Liver (tissue), 9 donors: ENCODE results near the gene KRT86. TPM values are rescaled to one million over a fixed set of nuclear protein-coding genes. Genes with fewer than 3 reads are reported as not detected.
A peak's percentile ranks its signal among the peaks of the same experiment; 100 is the strongest.

ENCODE experiments used
- DNase-seq: peaks from one replicate; pipeline ENCODE4 v3.0.0-alpha.2; 2017; ENCODE audit warnings: low spot score
- H3K27ac ChIP-seq, 2 donors: one replicate each; pipeline ENCODE4 v1.7.0; 2013; ENCODE audit warnings: inconsistent platforms in 2 of 2, low read length in 2 of 2, control low read depth in 1 of 2, low read depth in 1 of 2, mild to moderate bottlenecking in 1 of 2
- H3K27me3 ChIP-seq, 4 donors: one replicate each; pipeline versions ENCODE4 v1.6.1 to v1.7.0; 2013; ENCODE audit warnings: low read length in 3 of 4, inconsistent platforms in 1 of 4, mild to moderate bottlenecking in 1 of 4, moderate library complexity in 1 of 4; ENCODE audit not compliant: control insufficient read depth in 4 of 4, insufficient read depth in 4 of 4
- H3K36me3 ChIP-seq, 4 donors: one replicate each; pipeline versions ENCODE4 v1.6.1 to v1.7.0; 2013; ENCODE audit warnings: low read length in 3 of 4, mild to moderate bottlenecking in 3 of 4, low read depth in 1 of 4, moderate library complexity in 1 of 4; ENCODE audit not compliant: control insufficient read depth in 4 of 4, insufficient read depth in 3 of 4
- H3K4me1 ChIP-seq, 4 donors: one replicate each; pipeline versions ENCODE4 v1.6.1 to v1.7.0; 2013; ENCODE audit warnings: low read length in 3 of 4, mild to moderate bottlenecking in 3 of 4, moderate library complexity in 1 of 4; ENCODE audit not compliant: control insufficient read depth in 4 of 4, insufficient read depth in 4 of 4
- H3K4me3 ChIP-seq, 3 donors: one replicate each; pipeline versions ENCODE4 v1.6.1 to v1.7.0; 2013; ENCODE audit warnings: low read length in 3 of 3, control low read depth in 1 of 3, low read depth in 1 of 3, mild to moderate bottlenecking in 1 of 3
- H3K9ac ChIP-seq, 2 donors: one replicate each; pipeline ENCODE4 v1.7.0; 2013; ENCODE audit warnings: low read length in 2 of 2, mild to moderate bottlenecking in 2 of 2, moderate library complexity in 2 of 2, control low read depth in 1 of 2, low read depth in 1 of 2
- H3K9me3 ChIP-seq, 4 donors: one replicate each; pipeline versions ENCODE4 v1.6.1 to v1.7.0; 2013; ENCODE audit warnings: low read length in 3 of 4; ENCODE audit not compliant: control insufficient read depth in 4 of 4
- ATF3 ChIP-seq: IDR thresholded peaks from 2 replicates; pipeline ENCODE4 v1.6.1; 2016; ENCODE audit warnings: antibody characterized with exemption
- CTCF ChIP-seq: fragments of 150-350 bp; IDR thresholded peaks from 2 replicates; pipeline ENCODE4 v1.5.1; 2017; ENCODE audit warnings: improper control_type of control experiment, low read depth, low read length; ENCODE audit not compliant: missing input control
- EGR1 ChIP-seq, 2 donors: IDR thresholded peaks; 2 replicates each; pipeline ENCODE4 v1.6.1; 2016 to 2018; ENCODE audit warnings: antibody characterized with exemption in 2 of 2, low read depth in 2 of 2
- FOXA1 ChIP-seq: IDR thresholded peaks from 2 replicates; pipeline ENCODE4 v1.6.1; 2016; ENCODE audit warnings: antibody characterized with exemption
- GABPA ChIP-seq, 2 donors: IDR thresholded peaks in 1 of 2; conservative IDR thresholded peaks in 1 of 2; 2 replicates each; pipeline ENCODE4 v1.6.1; 2016; ENCODE audit warnings: antibody characterized with exemption in 2 of 2, mild to moderate bottlenecking in 1 of 2, moderate library complexity in 1 of 2
- HNF4A ChIP-seq, 2 donors: conservative IDR thresholded peaks; 2 replicates each; pipeline ENCODE4 v1.6.1; 2016; ENCODE audit warnings: antibody characterized with exemption in 2 of 2, mild to moderate bottlenecking in 2 of 2
- HNF4G ChIP-seq: IDR thresholded peaks from 2 replicates; pipeline ENCODE4 v1.6.1; 2016; ENCODE audit warnings: antibody characterized with exemption
- JUND ChIP-seq, 2 donors: IDR thresholded peaks; 2 replicates each; pipeline ENCODE4 v1.6.1; 2016; ENCODE audit warnings: antibody characterized with exemption in 2 of 2
- NR2F2 ChIP-seq: IDR thresholded peaks from 2 replicates; pipeline ENCODE4 v1.6.1; 2016; ENCODE audit warnings: antibody characterized with exemption
- RAD21 ChIP-seq, 2 donors: IDR thresholded peaks; 2 replicates each; pipeline ENCODE4 v1.6.1; 2016; ENCODE audit warnings: antibody characterized with exemption in 2 of 2, mild to moderate bottlenecking in 2 of 2
- SP1 ChIP-seq: IDR thresholded peaks from 2 replicates; pipeline ENCODE4 v1.6.1; 2018; ENCODE audit warnings: antibody characterized with exemption, mild to moderate bottlenecking
- TAF1 ChIP-seq: conservative IDR thresholded peaks from 2 replicates; pipeline ENCODE4 v1.6.1; 2016; ENCODE audit warnings: antibody characterized with exemption, mild to moderate bottlenecking
- YY1 ChIP-seq: IDR thresholded peaks from 2 replicates; pipeline ENCODE4 v1.6.1; 2016; ENCODE audit warnings: antibody characterized with exemption, mild to moderate bottlenecking
- ZBTB33 ChIP-seq: IDR thresholded peaks from 2 replicates; pipeline ENCODE4 v1.6.1; 2016; ENCODE audit warnings: antibody characterized with exemption
- WGBS: extraction: QIAGEN DNeasy Blood & Tissue Kit; methylation state at CpG from one replicate; pipeline ENCODE4 v1.1.7; 2013; 5-methylcytosine and 5-hydroxymethylcytosine counted together
- polyA plus RNA-seq, 2 donors: library from polyadenylated mRNA; stranded (reverse) in 1 of 2; unstranded in 1 of 2; fragments of 200-250 nt in 1 of 2; fragments of >200 nt in 1 of 2; fragmentation: Nextera tagmentation in 1 of 2; extraction: Ambion mirVana in 1 of 2; gene quantifications; one replicate each; pipeline versions ENCODE4 v1.2.1 to v1.2.3, GENCODE V29; 2013 to 2015
- total RNA-seq, 2 donors: library from RNA; depleted of rRNA; stranded (reverse); fragments of >200 nt; gene quantifications; one replicate each; pipeline ENCODE4 v1.2.3, GENCODE V29; 2014
- TF ChIP-seq, protein P1 (sequence below): IDR thresholded peaks from 2 replicates; pipeline ENCODE4 v1.6.1; 2016; ENCODE audit warnings: antibody characterized with exemption, mild to moderate bottlenecking
- TF ChIP-seq, protein P2 (sequence below): IDR thresholded peaks from 2 replicates; pipeline ENCODE4 v1.6.1; 2016; ENCODE audit warnings: antibody characterized with exemption
- donor health status: healthy.
- donor health status: healthy.
- donor health status: healthy.
- donor health status: healthy.
- donor health status: healthy.

Gene KRT86
- total and polyA plus RNA-seq, 4 donors: 0.08 TPM; not detected in 3

GRCh38 chr12:52324153-52324444, 49.7 kb downstream of the KRT86 start:
- Histone ChIP-seq H3K9me3 (no peaks in the 10 kb centered on the region), H3K27ac (no peak overlapping the region), H3K4me1 (peaks cover 0 to 6% (median 1%) of the 10 kb centered on the region in 4 donors), H3K9ac (no peak overlapping the region), H3K27me3 (peaks cover 0 to 3% (median 1%) of the 10 kb centered on the region in 4 donors), H3K36me3 (no peaks in the 10 kb centered on the region), H3K4me3 (no peak overlapping the region)
- WGBS: 92% methylated on average over 3 of the region's 3 CpGs
- no peak for TF ChIP-seq SP1
- no peak for TF ChIP-seq RAD21 (IDR thresholded peaks at IDR 0.05)
- TF ChIP-seq GABPA (IDR thresholded peaks at IDR 0.05 in 1 of 2, conservative IDR thresholded peaks at IDR 0.05 in 1 of 2): no peak
- TF ChIP-seq ATF3: no peak
- TF ChIP-seq HNF4G: no peak
- no peak for TF ChIP-seq TAF1
- no peak for TF ChIP-seq FOXA1
- TF ChIP-seq ZBTB33: no peak
- TF ChIP-seq EGR1 (IDR thresholded peaks at IDR 0.05; ENCODE audit: low read depth in 2 of 2): no peak
- TF ChIP-seq, protein P1, sequence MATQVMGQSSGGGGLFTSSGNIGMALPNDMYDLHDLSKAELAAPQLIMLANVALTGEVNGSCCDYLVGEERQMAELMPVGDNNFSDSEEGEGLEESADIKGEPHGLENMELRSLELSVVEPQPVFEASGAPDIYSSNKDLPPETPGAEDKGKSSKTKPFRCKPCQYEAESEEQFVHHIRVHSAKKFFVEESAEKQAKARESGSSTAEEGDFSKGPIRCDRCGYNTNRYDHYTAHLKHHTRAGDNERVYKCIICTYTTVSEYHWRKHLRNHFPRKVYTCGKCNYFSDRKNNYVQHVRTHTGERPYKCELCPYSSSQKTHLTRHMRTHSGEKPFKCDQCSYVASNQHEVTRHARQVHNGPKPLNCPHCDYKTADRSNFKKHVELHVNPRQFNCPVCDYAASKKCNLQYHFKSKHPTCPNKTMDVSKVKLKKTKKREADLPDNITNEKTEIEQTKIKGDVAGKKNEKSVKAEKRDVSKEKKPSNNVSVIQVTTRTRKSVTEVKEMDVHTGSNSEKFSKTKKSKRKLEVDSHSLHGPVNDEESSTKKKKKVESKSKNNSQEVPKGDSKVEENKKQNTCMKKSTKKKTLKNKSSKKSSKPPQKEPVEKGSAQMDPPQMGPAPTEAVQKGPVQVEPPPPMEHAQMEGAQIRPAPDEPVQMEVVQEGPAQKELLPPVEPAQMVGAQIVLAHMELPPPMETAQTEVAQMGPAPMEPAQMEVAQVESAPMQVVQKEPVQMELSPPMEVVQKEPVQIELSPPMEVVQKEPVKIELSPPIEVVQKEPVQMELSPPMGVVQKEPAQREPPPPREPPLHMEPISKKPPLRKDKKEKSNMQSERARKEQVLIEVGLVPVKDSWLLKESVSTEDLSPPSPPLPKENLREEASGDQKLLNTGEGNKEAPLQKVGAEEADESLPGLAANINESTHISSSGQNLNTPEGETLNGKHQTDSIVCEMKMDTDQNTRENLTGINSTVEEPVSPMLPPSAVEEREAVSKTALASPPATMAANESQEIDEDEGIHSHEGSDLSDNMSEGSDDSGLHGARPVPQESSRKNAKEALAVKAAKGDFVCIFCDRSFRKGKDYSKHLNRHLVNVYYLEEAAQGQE: no peak
- no peak for TF ChIP-seq NR2F2
- no peak for TF ChIP-seq JUND (IDR thresholded peaks at IDR 0.05)
- TF ChIP-seq, protein P2, sequence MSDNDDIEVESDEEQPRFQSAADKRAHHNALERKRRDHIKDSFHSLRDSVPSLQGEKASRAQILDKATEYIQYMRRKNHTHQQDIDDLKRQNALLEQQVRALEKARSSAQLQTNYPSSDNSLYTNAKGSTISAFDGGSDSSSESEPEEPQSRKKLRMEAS: no peak
- TF ChIP-seq CTCF: no peak
- DNase-seq: no peak

DNA sequence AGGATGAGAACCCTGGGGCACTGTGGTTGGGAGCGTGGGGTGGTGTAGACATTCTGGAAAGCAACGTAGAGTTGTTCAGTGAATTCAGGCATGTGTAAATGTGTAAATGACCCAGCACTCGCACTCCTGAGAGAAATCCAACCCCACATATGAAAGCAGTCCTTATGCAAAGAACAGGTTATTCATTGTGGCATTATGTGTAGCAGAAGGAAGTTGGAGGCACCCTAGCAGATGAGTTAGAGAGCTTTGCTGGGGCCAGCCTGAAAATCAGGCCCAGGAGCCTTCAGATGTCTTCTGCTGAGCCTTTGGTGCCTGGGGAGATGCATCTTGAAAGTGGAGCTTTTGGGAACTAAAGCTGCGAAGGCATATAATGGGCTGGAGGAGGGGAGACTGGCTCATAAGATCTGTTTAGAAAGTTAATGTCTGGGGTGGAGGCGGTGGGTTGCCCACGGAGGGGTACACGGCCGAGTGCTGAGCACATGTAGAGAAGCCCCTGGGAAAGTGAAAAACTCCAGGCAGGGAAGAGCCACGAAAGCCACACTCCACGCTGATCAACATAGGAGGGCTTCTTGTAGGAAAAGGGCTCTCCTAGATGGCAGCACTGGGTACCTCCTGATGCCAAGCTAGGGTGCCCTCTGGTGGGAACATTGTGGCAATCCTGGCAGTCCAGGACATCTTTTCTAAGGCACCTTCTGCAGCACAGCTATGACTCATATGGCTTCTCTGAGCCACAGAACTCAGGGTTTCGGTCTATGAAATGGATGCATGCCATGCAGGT, 52.8 kb downstream of the KRT86 start:
- 45% methylated on average over 11 of the region's 11 CpGs for WGBS
- H3K4me3 ChIP-seq: no peak overlapping the region
- H3K4me1 ChIP-seq: peaks cover 0 to 22% (median 12%) of the 10 kb centered on the region in 4 donors
- DNase-seq: peak; percentile 44
- H3K27me3 ChIP-seq: no peaks in the 10 kb centered on the region
- no peaks in the 10 kb centered on the region for H3K36me3 ChIP-seq
- H3K9me3 ChIP-seq: no peaks in the 10 kb centered on the region
- H3K9ac ChIP-seq: no peak overlapping the region
- H3K27ac ChIP-seq: no peak overlapping the region
- TF ChIP-seq ATF3 (peak; percentile 66), SP1 (peak; percentile 7), JUND (IDR thresholded peaks at IDR 0.05) (peak; percentile 67 to 83), YY1 (no peak), NR2F2 (no peak), TAF1 (no peak), EGR1 (IDR thresholded peaks at IDR 0.05; ENCODE audit: low read depth in 2 of 2) (no peak), HNF4A (conservative IDR thresholded peaks at IDR 0.05) (peak; percentile 12 to 24), HNF4G (no peak)
- TF ChIP-seq, protein P2: no peak
- TF ChIP-seq, protein P1: no peak
